ENCODE measurements around the gene SLC10A7.

GRCh38 chr4:146470604-146471003 is 51.1 kb downstream of the SLC10A7 start:
- TF ChIP-seq CTCF (IDR thresholded peaks at IDR 0.05) (no peak), POLR2A (IDR thresholded peaks at IDR 0.05) (no peak)
